Measurements from ENCODE around the gene EFCAB6.

DNA sequence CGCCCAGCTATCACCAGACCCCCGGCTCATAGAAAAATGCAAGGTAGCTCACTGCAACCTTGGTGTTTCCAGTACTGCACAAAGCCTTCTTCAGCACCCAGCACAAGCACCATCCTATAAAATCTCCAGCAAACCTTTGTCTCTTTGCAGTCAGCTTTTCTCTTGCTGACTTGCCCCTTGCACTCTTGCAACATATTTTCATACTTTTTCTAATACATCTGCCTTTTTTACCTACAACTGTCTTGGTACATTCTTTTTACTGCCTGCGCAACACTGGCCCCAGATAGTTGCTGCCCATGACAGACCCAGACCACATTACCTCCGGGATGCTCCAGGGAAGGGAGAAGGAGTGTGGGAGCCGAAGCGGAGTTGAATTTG lies 257.9 kb downstream of the EFCAB6 start:
- TF ChIP-seq, protein P1, sequence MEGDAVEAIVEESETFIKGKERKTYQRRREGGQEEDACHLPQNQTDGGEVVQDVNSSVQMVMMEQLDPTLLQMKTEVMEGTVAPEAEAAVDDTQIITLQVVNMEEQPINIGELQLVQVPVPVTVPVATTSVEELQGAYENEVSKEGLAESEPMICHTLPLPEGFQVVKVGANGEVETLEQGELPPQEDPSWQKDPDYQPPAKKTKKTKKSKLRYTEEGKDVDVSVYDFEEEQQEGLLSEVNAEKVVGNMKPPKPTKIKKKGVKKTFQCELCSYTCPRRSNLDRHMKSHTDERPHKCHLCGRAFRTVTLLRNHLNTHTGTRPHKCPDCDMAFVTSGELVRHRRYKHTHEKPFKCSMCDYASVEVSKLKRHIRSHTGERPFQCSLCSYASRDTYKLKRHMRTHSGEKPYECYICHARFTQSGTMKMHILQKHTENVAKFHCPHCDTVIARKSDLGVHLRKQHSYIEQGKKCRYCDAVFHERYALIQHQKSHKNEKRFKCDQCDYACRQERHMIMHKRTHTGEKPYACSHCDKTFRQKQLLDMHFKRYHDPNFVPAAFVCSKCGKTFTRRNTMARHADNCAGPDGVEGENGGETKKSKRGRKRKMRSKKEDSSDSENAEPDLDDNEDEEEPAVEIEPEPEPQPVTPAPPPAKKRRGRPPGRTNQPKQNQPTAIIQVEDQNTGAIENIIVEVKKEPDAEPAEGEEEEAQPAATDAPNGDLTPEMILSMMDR (IDR thresholded peaks at IDR 0.05) = no peak
- TF ChIP-seq POLR2A (IDR thresholded peaks at IDR 0.05) (no peak), POLR2AphosphoS5 (IDR thresholded peaks at IDR 0.05) (no peak)

Data from breast epithelium (tissue), 3 donors.